ENCODE data around the gene NTHL1. TPM values are rescaled to one million over a fixed set of nuclear protein-coding genes. Genes with fewer than 3 reads are reported as not detected.

The NTHL1 gene
- total RNA-seq, 4 donors from 2014 or later: 18.8 to 58.4 (median 27.6) TPM

DNA sequence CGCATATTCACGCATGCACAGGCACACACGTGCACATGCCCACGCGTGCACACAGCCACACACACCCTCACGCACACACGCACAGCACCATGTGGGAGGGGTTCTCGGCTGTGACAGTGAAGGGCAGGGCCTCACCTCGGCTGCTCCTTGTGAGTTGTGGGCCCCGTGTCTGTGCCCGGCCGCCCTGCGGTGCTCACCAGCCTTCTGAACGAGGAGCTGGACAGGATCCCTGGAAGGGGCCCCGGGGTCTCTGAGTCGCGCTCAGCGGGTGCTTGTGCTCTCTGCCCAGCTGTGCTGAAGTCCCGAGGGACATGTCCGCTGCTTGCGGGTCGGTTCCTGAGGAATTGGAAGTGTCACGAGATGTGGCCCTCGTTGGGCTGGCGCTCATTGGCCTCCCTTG, 16.2 kb upstream of the NTHL1 start:
- H3K4me3 ChIP-seq: no peak overlapping the region
- no peaks in the 10 kb centered on the region for H3K27me3 ChIP-seq
- no peak for DNase-seq
- no peak overlapping the region for H3K27ac ChIP-seq
- no peaks in the 10 kb centered on the region for H3K9me3 ChIP-seq
- TF ChIP-seq POLR2A (IDR thresholded peaks at IDR 0.05): no peak
- TF ChIP-seq, protein P1, sequence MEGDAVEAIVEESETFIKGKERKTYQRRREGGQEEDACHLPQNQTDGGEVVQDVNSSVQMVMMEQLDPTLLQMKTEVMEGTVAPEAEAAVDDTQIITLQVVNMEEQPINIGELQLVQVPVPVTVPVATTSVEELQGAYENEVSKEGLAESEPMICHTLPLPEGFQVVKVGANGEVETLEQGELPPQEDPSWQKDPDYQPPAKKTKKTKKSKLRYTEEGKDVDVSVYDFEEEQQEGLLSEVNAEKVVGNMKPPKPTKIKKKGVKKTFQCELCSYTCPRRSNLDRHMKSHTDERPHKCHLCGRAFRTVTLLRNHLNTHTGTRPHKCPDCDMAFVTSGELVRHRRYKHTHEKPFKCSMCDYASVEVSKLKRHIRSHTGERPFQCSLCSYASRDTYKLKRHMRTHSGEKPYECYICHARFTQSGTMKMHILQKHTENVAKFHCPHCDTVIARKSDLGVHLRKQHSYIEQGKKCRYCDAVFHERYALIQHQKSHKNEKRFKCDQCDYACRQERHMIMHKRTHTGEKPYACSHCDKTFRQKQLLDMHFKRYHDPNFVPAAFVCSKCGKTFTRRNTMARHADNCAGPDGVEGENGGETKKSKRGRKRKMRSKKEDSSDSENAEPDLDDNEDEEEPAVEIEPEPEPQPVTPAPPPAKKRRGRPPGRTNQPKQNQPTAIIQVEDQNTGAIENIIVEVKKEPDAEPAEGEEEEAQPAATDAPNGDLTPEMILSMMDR (IDR thresholded peaks at IDR 0.05): no peak
- H3K4me1 ChIP-seq: no peaks in the 10 kb centered on the region
- intact Hi-C loops (cut with DNase I; ENCODE audit: low total_unique reads): no loop called here
- H3K36me3 ChIP-seq: no peaks in the 10 kb centered on the region

GRCh38 chr16:2062801-2063200, 15.2 kb upstream of the NTHL1 start:
- TF ChIP-seq, protein P1 (IDR thresholded peaks at IDR 0.05): no peak
- no peak for TF ChIP-seq POLR2A (IDR thresholded peaks at IDR 0.05)
- Histone ChIP-seq H3K4me1 (no peaks in the 10 kb centered on the region), H3K36me3 (no peaks in the 10 kb centered on the region), H3K4me3 (no peak overlapping the region), H3K27me3 (no peaks in the 10 kb centered on the region), H3K9me3 (no peaks in the 10 kb centered on the region), H3K27ac (no peak overlapping the region)
- DNase-seq: no peak
- intact Hi-C loops (cut with DNase I; ENCODE audit: low total_unique reads): no loop called here

DNA sequence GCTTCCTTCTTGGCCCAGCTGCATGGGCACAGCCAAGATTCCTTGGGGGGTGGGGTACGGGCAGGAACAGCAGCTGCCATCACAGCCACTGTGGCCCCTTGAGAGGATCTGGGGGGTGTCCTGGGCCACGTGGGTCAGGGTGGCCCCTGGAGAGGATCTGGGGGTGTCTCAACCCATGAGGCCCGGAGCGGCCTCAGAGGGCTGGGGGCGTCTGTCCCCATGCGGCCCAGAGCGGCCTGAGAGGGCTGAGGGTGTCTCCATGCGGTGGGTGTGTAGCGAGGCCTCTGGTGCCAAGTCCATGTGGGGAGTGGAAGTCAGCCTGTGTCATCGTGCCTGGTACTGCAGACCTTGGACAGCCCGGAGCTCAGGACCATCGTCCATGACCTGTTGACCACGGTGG, 13.9 kb upstream of the NTHL1 start:
- Histone ChIP-seq H3K4me3 (no peak overlapping the region), H3K4me1 (no peaks in the 10 kb centered on the region), H3K36me3 (no peaks in the 10 kb centered on the region), H3K27me3 (no peaks in the 10 kb centered on the region), H3K27ac (no peak overlapping the region), H3K9me3 (no peaks in the 10 kb centered on the region)
- DNase-seq: no peak
- no peak for TF ChIP-seq POLR2A (IDR thresholded peaks at IDR 0.05)
- TF ChIP-seq, protein P1 (IDR thresholded peaks at IDR 0.05): no peak
- intact Hi-C loops (cut with DNase I; ENCODE audit: low total_unique reads): no loop called here

GRCh38 chr16:2061023-2061422, 13.4 kb upstream of the NTHL1 start:
- H3K4me3 ChIP-seq: no peak overlapping the region
- DNase-seq: no peak
- no peak for TF ChIP-seq POLR2A (IDR thresholded peaks at IDR 0.05)
- TF ChIP-seq, protein P1 (IDR thresholded peaks at IDR 0.05): no peak
- H3K4me1 ChIP-seq: no peaks in the 10 kb centered on the region
- H3K27ac ChIP-seq: no peak overlapping the region
- no peaks in the 10 kb centered on the region for H3K36me3 ChIP-seq
- intact Hi-C loops (cut with DNase I; ENCODE audit: low total_unique reads): no loop called here
- H3K9me3 ChIP-seq: no peaks in the 10 kb centered on the region
- no peaks in the 10 kb centered on the region for H3K27me3 ChIP-seq

DNA sequence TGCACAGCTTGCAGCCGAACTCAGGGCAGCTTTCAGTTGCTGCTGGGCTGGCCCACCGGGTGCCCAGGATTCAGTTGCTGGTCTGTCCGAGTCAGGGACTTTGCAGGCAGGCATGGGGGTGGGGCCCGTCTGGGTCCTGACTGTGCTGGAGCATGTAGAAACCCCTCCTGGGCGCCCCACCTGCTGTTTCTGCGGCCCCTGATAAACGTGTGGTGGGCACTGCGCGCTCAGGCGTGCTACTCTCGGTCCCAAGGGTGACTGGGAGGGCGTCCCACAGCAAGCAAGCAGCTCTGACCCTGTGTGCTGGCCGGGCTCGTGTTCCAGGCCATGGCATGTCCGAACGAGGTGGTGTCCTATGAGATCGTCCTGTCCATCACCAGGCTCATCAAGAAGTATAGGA, 12.7 kb upstream of the NTHL1 start:
- intact Hi-C loops (cut with DNase I; ENCODE audit: low total_unique reads): no loop called here
- H3K36me3 ChIP-seq: no peaks in the 10 kb centered on the region
- no peaks in the 10 kb centered on the region for H3K4me1 ChIP-seq
- TF ChIP-seq, protein P1 (IDR thresholded peaks at IDR 0.05): no peak
- TF ChIP-seq POLR2A (IDR thresholded peaks at IDR 0.05): no peak
- no peak for DNase-seq
- no peaks in the 10 kb centered on the region for H3K9me3 ChIP-seq
- no peaks in the 10 kb centered on the region for H3K27me3 ChIP-seq
- H3K4me3 ChIP-seq: no peak overlapping the region
- H3K27ac ChIP-seq: no peak overlapping the region
